Hematopoietic multipotent progenitor cell (in vitro differentiated cells): ENCODE measurements around the gene B4GALT6. TPM values are rescaled to one million over a fixed set of nuclear protein-coding genes. Genes with fewer than 3 reads are reported as not detected.

Source experiments
- DNase-seq, 3 donors: peaks; one replicate each; pipeline ENCODE4 v3.0.0-alpha.2; 2011 to 2015; ENCODE audit warnings: low read depth in 2 of 3, low spot score in 2 of 3
- total RNA-seq: library from RNA; depleted of rRNA; stranded (reverse); fragments of >200 nt; gene quantifications from one replicate; pipeline ENCODE4 v1.2.3, GENCODE V29; 2012

Gene B4GALT6
- total RNA-seq, 1 donor = 12.1 TPM

- DNase-seq = no peak
These were observed 86.2 kb downstream of the B4GALT6 start for GRCh38 chr18:31598021-31598805.

- DNase-seq = no peak
These were observed 88.1 kb downstream of the B4GALT6 start for GRCh38 chr18:31596081-31596872.

- no peak for DNase-seq
These were observed 89.1 kb downstream of the B4GALT6 start for GRCh38 chr18:31595121-31595771.

GRCh38 chr18:31592506-31593157 lies 91.7 kb downstream of the B4GALT6 start:
- no peak for DNase-seq

GRCh38 chr18:31591628-31592027 lies 92.8 kb downstream of the B4GALT6 start, which contains the start of gene TTR:
Gene TTR (plus strand): TSS chr18:31591877. CDS start chr18:31591903, 26 bp downstream.
- DNase-seq = no peak

- DNase-seq = no peak
These were observed 93.3 kb downstream of the B4GALT6 start for GRCh38 chr18:31591113-31591512.

- DNase-seq = no peak
These were observed 93.8 kb downstream of the B4GALT6 start for GRCh38 chr18:31590570-31590969.

- no peak for DNase-seq
These were observed 96.9 kb downstream of the B4GALT6 start for GRCh38 chr18:31587529-31587928.

- no peak for DNase-seq
These were observed 97.8 kb downstream of the B4GALT6 start for GRCh38 chr18:31586616-31587015.

- DNase-seq = peak in 1 of 3 donors; percentile 28
These were observed 98.4 kb downstream of the B4GALT6 start for GRCh38 chr18:31585991-31586390.

GRCh38 chr18:31583185-31583854 lies 101.1 kb downstream of the B4GALT6 start:
- DNase-seq = no peak

GRCh38 chr18:31581498-31582197 lies 102.7 kb downstream of the B4GALT6 start:
- DNase-seq = peak in 2 of 3 donors; percentile 66 to 88

GRCh38 chr18:31579375-31579774 lies 105.0 kb downstream of the B4GALT6 start:
- no peak for DNase-seq

- no peak for DNase-seq
These were observed 106.3 kb downstream of the B4GALT6 start for GRCh38 chr18:31578126-31578525.

GRCh38 chr18:31577195-31577594 lies 107.2 kb downstream of the B4GALT6 start:
- DNase-seq = no peak

- no peak for DNase-seq
These were observed 107.7 kb downstream of the B4GALT6 start for GRCh38 chr18:31576670-31577069.

GRCh38 chr18:31575515-31576257 lies 108.7 kb downstream of the B4GALT6 start:
- DNase-seq = no peak

GRCh38 chr18:31574359-31574758 lies 110.0 kb downstream of the B4GALT6 start:
- DNase-seq = peak in 2 of 3 donors; percentile 43 to 79
